Endothelial cell of umbilical vein (primary cell): ENCODE data around the gene MORN5.

ENCODE experiments used
- EZH2 ChIP-seq: IDR thresholded peaks from 2 replicates; pipeline ENCODE4 v1.6.1; 2012; ENCODE audit warnings: borderline replicate concordance, low read depth, mild to moderate bottlenecking, moderate library complexity, low read length, inconsistent platforms; ENCODE audit not compliant: severe bottlenecking
- JUN ChIP-seq: IDR thresholded peaks from 2 replicates; pipeline ENCODE4 v1.6.1; 2011; ENCODE audit warnings: borderline replicate concordance, low read depth; ENCODE audit not compliant: insufficient read length, insufficient read depth
- POLR2AphosphoS5 ChIP-seq: IDR thresholded peaks from 2 replicates; pipeline ENCODE4 v1.6.1; 2012; ENCODE audit warnings: low read depth, mild to moderate bottlenecking, control low read depth, low read length, moderate library complexity; ENCODE audit not compliant: insufficient read depth
- TF ChIP-seq, protein P1 (sequence below), 2 donors: IDR thresholded peaks; 1 replicate in 1 of 2; 2 replicates in 1 of 2; pipeline ENCODE4 v1.5.1; 2011; ENCODE audit warnings: low read length in 2 of 2, mild to moderate bottlenecking in 2 of 2, moderate library complexity in 2 of 2, control low read depth in 1 of 2, inconsistent platforms in 1 of 2, low read depth in 1 of 2; ENCODE audit not compliant: insufficient read depth in 1 of 2; ENCODE audit errors: extremely low read depth in 1 of 2

DNA sequence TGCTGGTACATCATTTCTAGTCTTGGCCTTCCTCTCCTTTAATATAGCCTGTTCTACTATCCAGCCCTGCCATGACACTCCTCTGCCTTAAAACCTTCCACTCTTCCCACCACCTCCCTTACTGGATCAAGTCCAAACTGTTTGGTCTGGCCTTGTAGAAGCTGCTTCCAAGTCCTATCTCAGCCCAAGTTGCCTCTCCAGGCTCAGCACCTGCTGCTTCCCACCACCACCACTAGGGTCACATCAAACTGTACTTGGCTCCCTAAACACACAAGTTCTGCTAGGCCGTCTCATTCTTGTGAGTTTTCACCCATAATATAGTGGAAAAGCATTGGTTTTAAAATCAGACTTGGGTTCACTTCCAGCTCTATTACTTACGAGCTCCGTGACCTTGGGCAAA lies 1.5 kb upstream of the MORN5 start:
- TF ChIP-seq, protein P1, sequence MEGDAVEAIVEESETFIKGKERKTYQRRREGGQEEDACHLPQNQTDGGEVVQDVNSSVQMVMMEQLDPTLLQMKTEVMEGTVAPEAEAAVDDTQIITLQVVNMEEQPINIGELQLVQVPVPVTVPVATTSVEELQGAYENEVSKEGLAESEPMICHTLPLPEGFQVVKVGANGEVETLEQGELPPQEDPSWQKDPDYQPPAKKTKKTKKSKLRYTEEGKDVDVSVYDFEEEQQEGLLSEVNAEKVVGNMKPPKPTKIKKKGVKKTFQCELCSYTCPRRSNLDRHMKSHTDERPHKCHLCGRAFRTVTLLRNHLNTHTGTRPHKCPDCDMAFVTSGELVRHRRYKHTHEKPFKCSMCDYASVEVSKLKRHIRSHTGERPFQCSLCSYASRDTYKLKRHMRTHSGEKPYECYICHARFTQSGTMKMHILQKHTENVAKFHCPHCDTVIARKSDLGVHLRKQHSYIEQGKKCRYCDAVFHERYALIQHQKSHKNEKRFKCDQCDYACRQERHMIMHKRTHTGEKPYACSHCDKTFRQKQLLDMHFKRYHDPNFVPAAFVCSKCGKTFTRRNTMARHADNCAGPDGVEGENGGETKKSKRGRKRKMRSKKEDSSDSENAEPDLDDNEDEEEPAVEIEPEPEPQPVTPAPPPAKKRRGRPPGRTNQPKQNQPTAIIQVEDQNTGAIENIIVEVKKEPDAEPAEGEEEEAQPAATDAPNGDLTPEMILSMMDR (IDR thresholded peaks at IDR 0.05; ENCODE audit: extremely low read depth in 1 of 2, insufficient read depth in 1 of 2, low read depth in 1 of 2, low read length in 2 of 2), result peak; percentile 61 to 64
- no peak for TF ChIP-seq POLR2AphosphoS5
- TF ChIP-seq EZH2, result no peak
- no peak for TF ChIP-seq JUN
